T47D (cell line): Measurements from ENCODE around the gene CRYBA1.
"Not testable (repeated sequence)": the region's sequence is repeated elsewhere in the genome, so short reads cannot be mapped to it uniquely, and the experiment has no call there.

Experiments used
- DNase-seq, 2 experiments: peaks; one replicate each; pipeline versions ENCODE4 v3.0.0 to v3.0.0-alpha.2; 2011 to 2012; ENCODE audit warnings: low read depth in 1 of 2, low spot score in 1 of 2
- JUND ChIP-seq: IDR thresholded peaks from 2 replicates; pipeline ENCODE4 v1.6.1; 2012; ENCODE audit warnings: low read depth
- in situ Hi-C: cut with HindIII; loops from 2 replicates; pipeline ENCODE4 v1.10.0; 2016; ENCODE audit warnings: low sequenced_read_pairs, low pct_unique_long_range_greater_than_20kb

The CRYBA1 gene

GRCh38 chr17:29263916-29264315 is 17.3 kb downstream of the CRYBA1 start:
- no peak for TF ChIP-seq JUND
- in situ Hi-C loops = no loop called here
- DNase-seq = no peak

- DNase-seq, in situ Hi-C loops: not testable (repeated sequence)
Observed at GRCh38 chr17:29271980-29272379, 25.3 kb downstream of the CRYBA1 start.

DNA sequence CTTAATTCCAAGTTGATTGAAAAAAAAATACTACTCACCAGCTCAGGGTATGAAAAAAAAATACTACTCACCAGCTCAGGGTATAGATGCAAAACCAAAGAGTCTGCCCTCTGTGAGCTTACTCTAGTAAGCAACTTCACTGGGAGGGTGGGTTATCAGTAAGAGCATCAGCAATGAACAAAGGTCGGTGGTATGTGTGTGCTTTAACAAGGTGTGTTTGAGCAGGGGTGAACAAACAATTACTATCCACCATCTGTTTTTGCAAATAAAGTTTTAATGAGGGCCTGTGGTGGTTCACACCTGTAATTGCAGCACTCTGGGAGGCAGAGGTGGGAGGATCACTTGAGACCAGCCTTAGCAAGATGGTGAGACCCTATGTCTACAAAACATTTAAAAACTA is 27.3 kb downstream of the CRYBA1 start:
- TF ChIP-seq JUND = no peak
- peak in 1 of 2 experiments; percentile 32 for DNase-seq
- in situ Hi-C loops = no loop called here

- in situ Hi-C loops = no loop called here
- no peak for DNase-seq
- TF ChIP-seq JUND = no peak
Observed at GRCh38 chr17:29278692-29279091, 32.0 kb downstream of the CRYBA1 start.

DNA sequence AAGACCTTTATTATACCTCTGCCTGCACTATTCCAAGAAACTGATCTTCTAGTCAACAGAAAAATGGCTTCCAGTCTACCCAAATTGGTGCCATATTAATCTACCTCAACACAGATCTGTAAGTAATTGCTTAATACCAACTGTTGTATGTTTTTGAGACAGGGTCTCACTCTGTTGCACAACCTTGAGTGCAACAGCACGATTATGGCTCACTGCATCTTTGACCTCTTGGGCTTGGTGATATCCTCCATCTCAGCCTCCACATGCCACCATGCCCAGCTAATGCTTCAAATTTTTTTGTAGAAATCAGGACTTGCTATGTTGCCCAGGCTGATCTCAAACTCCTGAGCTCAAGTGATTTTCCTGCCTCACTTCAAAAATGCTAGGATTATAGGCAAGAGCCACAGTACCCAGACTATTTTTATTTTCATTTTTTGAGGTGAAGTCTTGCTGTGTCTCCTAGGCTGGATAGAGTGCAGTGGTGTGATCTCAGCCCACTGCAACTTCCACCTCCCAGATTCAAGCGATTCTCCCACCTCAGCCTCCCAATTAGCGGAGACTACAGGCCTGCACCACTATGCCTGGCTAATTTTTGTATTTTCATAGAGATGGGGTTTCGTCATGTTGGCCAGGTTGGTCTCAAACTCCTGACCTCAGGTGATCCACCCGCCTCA is 32.9 kb downstream of the CRYBA1 start:
- no peak for TF ChIP-seq JUND
- DNase-seq = no peak
- in situ Hi-C loops = no loop called here

DNA sequence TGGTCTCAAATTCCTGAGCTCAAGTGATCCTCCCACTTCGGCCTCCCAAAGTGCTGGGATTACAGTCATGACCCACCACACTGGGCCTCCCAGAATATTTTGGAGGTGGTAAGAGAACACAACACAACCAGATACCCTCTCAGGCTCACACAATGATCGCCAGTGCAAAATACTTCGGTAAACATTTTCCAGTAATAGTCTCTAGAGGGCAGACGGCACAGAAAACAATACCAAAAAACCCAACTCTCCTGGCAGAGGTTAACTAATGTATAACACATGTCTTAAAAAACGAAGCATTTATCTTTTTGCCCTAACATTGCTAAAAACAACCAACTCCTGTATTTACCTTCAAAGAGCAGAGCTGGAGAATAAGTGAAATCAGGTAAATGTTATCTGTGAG is 36.8 kb downstream of the CRYBA1 start:
- peak in 1 of 2 experiments; percentile 24 for DNase-seq
- TF ChIP-seq JUND = no peak
- in situ Hi-C loops = no loop called here

DNA sequence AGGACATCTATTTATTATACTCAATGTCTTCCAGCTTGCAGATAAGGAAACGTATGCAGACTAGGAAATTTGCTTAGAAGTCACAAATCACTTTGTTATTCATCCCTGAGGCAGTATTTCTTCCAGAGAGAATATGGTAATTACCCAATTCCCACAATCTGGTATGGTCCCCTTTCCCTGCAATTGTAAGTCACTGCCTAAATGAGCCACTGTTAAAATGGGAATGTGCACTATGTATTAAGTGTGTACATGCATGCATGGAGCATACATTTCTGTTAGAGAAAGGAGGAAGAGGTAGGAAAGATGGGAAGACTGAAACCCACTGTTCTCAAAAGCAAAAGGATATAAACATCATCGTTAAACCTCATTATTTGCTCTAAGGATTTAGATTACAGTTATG is 37.3 kb downstream of the CRYBA1 start:
- TF ChIP-seq JUND = no peak
- DNase-seq = no peak
- in situ Hi-C loops = no loop called here

- no peak for TF ChIP-seq JUND
- no peak for DNase-seq
- in situ Hi-C loops = no loop called here
Observed at GRCh38 chr17:29289852-29290251, 43.2 kb downstream of the CRYBA1 start.

- in situ Hi-C loops = no loop called here
- peak; percentile 53 to 83 for DNase-seq
- no peak for TF ChIP-seq JUND
Observed at GRCh38 chr17:29291163-29291752, 44.6 kb downstream of the CRYBA1 start.

DNA sequence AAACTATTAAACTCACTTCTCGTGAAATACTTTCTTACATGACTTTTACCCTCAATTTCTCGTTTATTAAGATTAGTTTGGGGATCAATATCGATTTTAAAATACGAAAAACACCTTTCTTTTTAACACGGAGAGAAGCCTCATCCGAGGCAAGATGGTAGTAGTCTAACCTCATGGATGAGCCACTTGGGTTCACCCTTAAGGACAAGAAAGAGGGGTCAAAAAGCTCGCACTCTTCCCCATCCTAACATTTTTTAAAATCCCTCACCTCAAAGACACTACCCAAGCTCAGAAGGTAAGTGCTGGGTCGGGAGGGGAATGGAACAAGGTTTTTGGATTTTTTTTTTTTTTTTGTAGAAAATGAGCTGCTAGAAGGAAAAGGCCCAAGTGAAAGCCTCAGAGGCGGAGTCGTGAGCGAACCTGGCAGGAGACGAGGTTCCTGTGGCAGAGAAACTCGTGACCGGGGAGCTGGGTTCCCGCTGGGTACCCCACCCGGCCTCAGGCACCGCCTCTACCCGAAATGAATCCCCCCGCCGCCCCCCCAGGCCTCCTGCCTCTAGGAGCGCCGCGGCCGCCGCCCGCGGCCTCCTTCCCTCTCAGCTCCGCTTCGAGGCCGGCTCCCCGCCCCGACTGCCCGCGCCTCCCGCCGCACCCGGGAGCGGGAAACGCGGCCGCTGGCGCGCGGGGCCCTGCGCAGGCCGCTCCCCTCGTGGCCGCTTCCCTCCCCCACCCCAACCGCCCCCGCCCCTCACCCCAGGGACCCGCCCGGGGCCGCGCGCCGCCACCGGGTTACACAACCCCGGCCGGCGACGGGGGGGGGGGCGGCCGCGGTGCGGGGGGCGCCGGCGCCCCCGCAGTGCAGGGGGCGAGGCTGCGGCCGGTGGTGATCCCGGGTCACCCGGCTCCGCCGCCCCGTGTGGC is 45.7 kb downstream of the CRYBA1 start:
- DNase-seq = peak; percentile 36 to 45
- no peak for TF ChIP-seq JUND
- in situ Hi-C loops = no loop called here

DNA sequence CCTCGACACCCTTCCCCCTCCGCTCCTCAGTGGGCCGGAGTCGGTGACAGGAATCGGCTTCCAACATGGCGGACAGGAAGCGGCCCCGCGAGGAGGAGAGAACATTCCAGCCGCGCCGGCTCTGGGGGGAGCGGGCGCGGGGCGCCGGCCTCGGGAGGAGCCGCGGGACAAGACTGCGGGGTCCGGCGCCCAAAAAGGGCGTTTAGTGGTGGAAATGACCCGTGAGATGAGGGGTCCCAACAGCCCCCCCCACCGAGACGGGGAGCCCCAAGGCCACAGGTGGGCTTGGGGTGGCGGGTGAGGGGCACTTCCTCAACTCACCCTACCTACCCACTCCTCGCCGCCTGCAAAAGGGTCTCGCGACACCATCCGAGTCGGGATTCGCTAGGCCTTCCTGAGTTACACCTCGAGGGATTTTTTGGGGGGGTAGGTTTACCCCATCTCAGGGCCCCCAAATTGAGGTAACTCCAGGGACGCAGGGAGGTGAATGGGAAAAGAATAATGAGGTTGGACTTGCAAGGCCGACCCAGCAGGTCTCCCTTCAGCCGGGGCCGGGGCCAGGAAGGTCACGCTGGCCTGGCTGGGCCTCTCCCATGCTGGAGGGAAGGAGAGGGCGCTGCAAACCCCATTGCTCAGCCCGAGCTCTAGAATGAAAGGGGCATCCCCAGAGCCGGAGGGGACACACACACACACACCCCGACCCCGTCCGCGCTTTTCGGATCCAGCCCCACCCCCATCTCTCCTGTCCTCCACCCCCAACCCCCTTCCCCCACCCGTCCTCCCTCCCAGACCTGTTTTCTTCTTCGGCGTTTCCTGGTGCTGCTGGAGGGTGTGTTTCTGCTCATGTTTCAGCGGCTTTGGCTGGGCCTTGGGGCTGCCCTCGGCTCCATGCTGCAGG is 46.6 kb downstream of the CRYBA1 start:
- TF ChIP-seq JUND = no peak
- peak; percentile 65 to 75 for DNase-seq
- in situ Hi-C loops = no loop called here

DNA sequence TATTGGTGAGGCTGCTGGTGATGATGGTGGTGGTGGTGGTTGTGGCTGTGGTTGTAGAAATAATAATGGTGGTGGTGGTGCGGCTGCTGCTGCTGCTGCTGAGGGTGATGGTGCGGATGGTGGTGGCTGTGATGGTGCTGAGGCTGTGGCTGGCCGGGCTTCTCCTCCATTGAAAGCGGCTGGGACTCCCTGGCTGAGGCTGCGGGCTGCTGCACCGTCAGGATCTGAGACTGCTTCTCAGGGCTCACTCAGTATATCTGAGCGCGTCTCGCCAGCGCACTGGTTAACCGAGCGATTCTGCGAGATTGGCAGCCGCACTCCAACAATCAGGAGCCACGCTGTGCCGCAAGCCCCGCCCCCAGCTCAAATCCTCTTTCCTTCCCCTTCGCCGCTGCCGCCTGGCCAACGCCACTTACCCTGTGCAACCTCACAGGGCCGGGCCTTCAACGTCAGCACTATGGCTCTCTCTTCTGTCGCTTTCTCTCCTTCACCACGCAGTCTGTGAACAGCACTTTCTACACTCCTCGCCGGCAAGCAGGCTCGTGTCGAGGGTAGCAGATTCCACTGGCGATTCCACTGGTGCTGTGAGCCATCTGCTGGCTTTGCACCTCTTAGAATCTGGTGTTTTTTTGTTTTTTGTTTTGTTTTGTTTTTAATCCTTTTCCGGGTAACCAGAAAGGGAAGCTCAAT is 47.4 kb downstream of the CRYBA1 start, which contains the start of gene NUFIP2:
Gene NUFIP2, minus strand, starts transcription at position 259 of the 690 bp plus-strand sequence. Its CDS starts 89 bp downstream, at position 170.
- in situ Hi-C loops = no loop called here
- TF ChIP-seq JUND = no peak
- peak; percentile 99 for DNase-seq
